C4-2B (cell line): ENCODE measurements around the gene ALOX15B.

ENCODE experiments used
- H3K27ac ChIP-seq: fragments of 450-650 bp; 2 replicates; pipeline ENCODE4 v1.5.1; 2017
- CTCF ChIP-seq: fragments of 450-650 bp; conservative IDR thresholded peaks from 2 replicates; pipeline ENCODE4 v1.5.1; 2017; ENCODE audit warnings: mild to moderate bottlenecking
- ZFX ChIP-seq: fragments of 450-650 bp; IDR thresholded peaks from 2 replicates; pipeline ENCODE4 v1.6.1; 2017

Gene ALOX15B

GRCh38 chr17:8006836-8007680 lies 31.8 kb upstream of the ALOX15B start:
- TF ChIP-seq CTCF: no peak
- no peak for TF ChIP-seq ZFX
- no peak overlapping the region for H3K27ac ChIP-seq

GRCh38 chr17:8007836-8008235 lies 31.0 kb upstream of the ALOX15B start:
- H3K27ac ChIP-seq: no peak overlapping the region
- no peak for TF ChIP-seq ZFX

GRCh38 chr17:8012045-8012580 lies 26.7 kb upstream of the ALOX15B start:
- no peak for TF ChIP-seq CTCF
- no peak for TF ChIP-seq ZFX
- H3K27ac ChIP-seq: no peak overlapping the region

- no peak overlapping the region for H3K27ac ChIP-seq
- no peak for TF ChIP-seq CTCF
- no peak for TF ChIP-seq ZFX
Observed at GRCh38 chr17:8012996-8013640, 25.7 kb upstream of the ALOX15B start.

- no peak overlapping the region for H3K27ac ChIP-seq
- no peak for TF ChIP-seq CTCF
- no peak for TF ChIP-seq ZFX
Observed at GRCh38 chr17:8013731-8014557, 24.9 kb upstream of the ALOX15B start.

GRCh38 chr17:8014558-8014850 lies 24.4 kb upstream of the ALOX15B start:
- no peak for TF ChIP-seq ZFX
- TF ChIP-seq CTCF: no peak
- H3K27ac ChIP-seq: no peak overlapping the region

GRCh38 chr17:8015236-8015956 lies 23.5 kb upstream of the ALOX15B start:
- H3K27ac ChIP-seq: no peak overlapping the region
- TF ChIP-seq CTCF (no peak), ZFX (no peak)
